Measurements from ENCODE around the gene UCN. TPM values are rescaled to one million over a fixed set of nuclear protein-coding genes. Genes with fewer than 3 reads are reported as not detected.
"Not testable (repeated sequence)": the region's sequence is repeated elsewhere in the genome, so short reads cannot be mapped to it uniquely, and the experiment has no call there.

UCN gene
- total RNA-seq, 2 donors from 2014 or later, result 1.2 to 1.6 TPM

- DNase-seq, result no peak
- intact Hi-C loops (cut with DNase I), result no loop called here
- no peak for ATAC-seq
Observed at GRCh38 chr2:27270131-27270530, 38.1 kb downstream of the UCN start.

- intact Hi-C loops (cut with DNase I); ATAC-seq; DNase-seq: not testable (repeated sequence)
Observed at GRCh38 chr2:27268296-27268695, 39.9 kb downstream of the UCN start.

- intact Hi-C loops (cut with DNase I), result no loop called here
- ATAC-seq, result no peak
- no peak for DNase-seq
Observed at GRCh38 chr2:27265536-27265870, 42.7 kb downstream of the UCN start.

GRCh38 chr2:27264753-27265535 is 43.3 kb downstream of the UCN start:
- peak; percentile 82 for DNase-seq
- intact Hi-C loops (cut with DNase I), result no loop called here
- peak; percentile 67 to 72 for ATAC-seq

- intact Hi-C loops (cut with DNase I), result no loop called here
- peak; percentile 31 to 58 for ATAC-seq
- DNase-seq, result no peak
Observed at GRCh38 chr2:27264253-27264752, 43.9 kb downstream of the UCN start.

- DNase-seq (no peak), ATAC-seq (no peak)
- intact Hi-C loops (cut with DNase I), result no loop called here
Observed at GRCh38 chr2:27263287-27264252, 44.7 kb downstream of the UCN start.

- intact Hi-C loops (cut with DNase I), result no loop called here
- ATAC-seq (peak; percentile 86), DNase-seq (peak; percentile 81)
Observed at GRCh38 chr2:27262379-27263286, 45.6 kb downstream of the UCN start, which contains the start of gene SLC30A3. SLC30A3 (minus strand) TSS chr2:27263047; CDS start chr2:27262906, 141 bp downstream.

- no peak for ATAC-seq
- DNase-seq, result no peak
- intact Hi-C loops (cut with DNase I), result no loop called here
Observed at GRCh38 chr2:27261926-27262298, 46.3 kb downstream of the UCN start.

GRCh38 chr2:27261241-27261925 is 46.9 kb downstream of the UCN start:
- DNase-seq (no peak), ATAC-seq (no peak)
- intact Hi-C loops (cut with DNase I), result no loop called here

GRCh38 chr2:27258051-27258450 is 50.2 kb downstream of the UCN start:
- intact Hi-C loops (cut with DNase I), result no loop called here
- no peak for DNase-seq
- no peak for ATAC-seq

Other genes with a start within 250 kb of the UCN start
- 100 to 1,000 TPM; 364 to 404 TPM for gene OST4, start 236.8 kb downstream of the UCN start, total RNA-seq
- 10 to 100 TPM; 41.1 to 46.6 TPM for gene EMILIN1, start 229.8 kb downstream of the UCN start, total RNA-seq
- 1 to 10 TPM; 3.0 to 4.3 TPM for gene KHK, start 221.7 kb downstream of the UCN start, total RNA-seq
- 1 to 10 TPM; 5.6 to 5.9 TPM for gene CGREF1, start 189.3 kb downstream of the UCN start, total RNA-seq
- gene ABHD1, start 184.6 kb downstream of the UCN start, total RNA-seq, result 1 to 10 TPM; 1.1 to 3.2 TPM
- 10 to 100 TPM; 50.1 to 51.5 TPM for gene PREB, start 173.8 kb downstream of the UCN start, total RNA-seq
- not detected for gene PRR30, start 169.0 kb downstream of the UCN start, total RNA-seq
- gene TCF23, start 159.4 kb downstream of the UCN start, total RNA-seq, result under 1 TPM in 1 of 2 donors, not detected in 1; 0.24 TPM
- 100 to 1,000 TPM; 106 to 125 TPM for gene ATRAID, start 96.4 kb downstream of the UCN start, total RNA-seq
- gene SLC5A6, start 96.2 kb downstream of the UCN start, total RNA-seq, result 10 to 100 TPM; 20.0 to 21.4 TPM
- gene CAD, start 91.1 kb downstream of the UCN start, total RNA-seq, result 10 to 100 TPM; 12.7 to 15.2 TPM
- gene SLC30A3, start 45.4 kb downstream of the UCN start, total RNA-seq, result 1 to 10 TPM; 4.8 to 5.7 TPM
- under 1 TPM; 0.41 to 0.71 TPM for gene DNAJC5G, start 33.0 kb downstream of the UCN start, total RNA-seq
- 100 to 1,000 TPM in 1 of 2 donors, 10 to 100 TPM in 1; 92.1 to 105 TPM for gene TRIM54, start 26.0 kb downstream of the UCN start, total RNA-seq
- gene MPV17, start 14.7 kb upstream of the UCN start, total RNA-seq, result 10 to 100 TPM; 52.7 to 60.9 TPM
- 10 to 100 TPM; 17.7 to 29.1 TPM for gene GTF3C2, start 48.3 kb upstream of the UCN start, total RNA-seq
- 10 to 100 TPM; 32.1 to 40.0 TPM for gene EIF2B4, start 61.9 kb upstream of the UCN start, total RNA-seq
- gene SNX17, start 62.2 kb upstream of the UCN start, total RNA-seq, result 10 to 100 TPM; 61.4 to 74.3 TPM
- gene ZNF513, start 72.3 kb upstream of the UCN start, total RNA-seq, result 10 to 100 TPM in 1 of 2 donors, 1 to 10 TPM in 1; 9.4 to 11.9 TPM
- gene PPM1G, start 101.1 kb upstream of the UCN start, total RNA-seq, result 10 to 100 TPM; 35.2 to 42.1 TPM
- gene NRBP1, start 120.2 kb upstream of the UCN start, total RNA-seq, result 10 to 100 TPM; 50.5 to 58.7 TPM
- gene KRTCAP3, start 133.9 kb upstream of the UCN start, total RNA-seq, result not detected
- 10 to 100 TPM; 19.0 to 20.5 TPM for gene IFT172, start 181.3 kb upstream of the UCN start, total RNA-seq
- 10 to 100 TPM; 16.5 to 32.5 TPM for gene FNDC4, start 186.8 kb upstream of the UCN start, total RNA-seq
- gene GCKR, start 188.4 kb upstream of the UCN start, total RNA-seq, result 1 to 10 TPM; 1.1 to 1.2 TPM